Chondrocyte (in vitro differentiated cells): Measurements from ENCODE around the gene TLK1. TPM values are rescaled to one million over a fixed set of nuclear protein-coding genes. Genes with fewer than 3 reads are reported as not detected.

ENCODE experiments used
- DNase-seq: peaks from one replicate; pipeline ENCODE4 v3.0.0; 2021; ENCODE audit warnings: mixed read lengths, low spot score
- H3K27ac Mint-ChIP-seq: one replicate; pipeline ENCODE4 v1.8.0; 2021; ENCODE audit warnings: mild to moderate bottlenecking, moderate library complexity, mixed read lengths; ENCODE audit not compliant: unreplicated experiment
- H3K27me3 Mint-ChIP-seq: 2 replicates; pipeline ENCODE4 v1.8.0; 2021; ENCODE audit warnings: low read depth, mixed read lengths
- H3K36me3 Mint-ChIP-seq: 2 replicates; pipeline ENCODE4 v1.8.0; 2021; ENCODE audit warnings: low read depth, mixed read lengths
- H3K4me1 Mint-ChIP-seq: 2 replicates; pipeline ENCODE4 v1.8.0; 2021; ENCODE audit warnings: low read depth, mild to moderate bottlenecking, mixed read lengths
- H3K4me3 Mint-ChIP-seq: one replicate; pipeline ENCODE4 v1.8.0; 2021; ENCODE audit warnings: mild to moderate bottlenecking, moderate library complexity, mixed read lengths; ENCODE audit not compliant: unreplicated experiment
- H3K9me3 Mint-ChIP-seq: 2 replicates; pipeline ENCODE4 v1.8.0; 2021; ENCODE audit warnings: low read depth, mixed read lengths
- CTCF ChIP-seq: fragments of 200-600 bp; sonication (generic); IDR thresholded peaks from 2 replicates; pipeline ENCODE4 v1.5.0; 2021; ENCODE audit warnings: antibody characterized with exemption, mild to moderate bottlenecking, moderate library complexity
- total RNA-seq: library from RNA; stranded (reverse); gene quantifications from 3 replicates; pipeline ENCODE4 v1.2.1, GENCODE V29; 2021

Gene TLK1
- total RNA-seq, 1 donor from 2014 or later: 64.1 TPM

GRCh38 chr2:170943596-170943995 is 217.1 kb downstream of the TLK1 start:
- H3K27ac Mint-ChIP-seq: no peak overlapping the region
- H3K9me3 Mint-ChIP-seq: no peaks in the 10 kb centered on the region
- no peak for DNase-seq
- no peak overlapping the region for H3K4me3 Mint-ChIP-seq
- no peaks in the 10 kb centered on the region for H3K36me3 Mint-ChIP-seq
- TF ChIP-seq CTCF: no peak
- no peaks in the 10 kb centered on the region for H3K27me3 Mint-ChIP-seq
- peaks cover 52% of the 10 kb centered on the region for H3K4me1 Mint-ChIP-seq

GRCh38 chr2:170943041-170943440 is 217.7 kb downstream of the TLK1 start:
- no peak for TF ChIP-seq CTCF
- H3K27ac Mint-ChIP-seq: no peak overlapping the region
- H3K4me3 Mint-ChIP-seq: no peak overlapping the region
- H3K27me3 Mint-ChIP-seq: no peaks in the 10 kb centered on the region
- no peaks in the 10 kb centered on the region for H3K9me3 Mint-ChIP-seq
- DNase-seq: no peak
- H3K4me1 Mint-ChIP-seq: peaks cover 58% of the 10 kb centered on the region
- H3K36me3 Mint-ChIP-seq: no peaks in the 10 kb centered on the region

GRCh38 chr2:170942615-170943014 is 218.1 kb downstream of the TLK1 start:
- Mint-ChIP-seq H3K27me3 (no peaks in the 10 kb centered on the region), H3K27ac (no peak overlapping the region), H3K9me3 (no peaks in the 10 kb centered on the region), H3K4me3 (no peak overlapping the region), H3K4me1 (peaks cover 61% of the 10 kb centered on the region), H3K36me3 (no peaks in the 10 kb centered on the region)
- no peak for DNase-seq
- no peak for TF ChIP-seq CTCF

Other genes with a start within 250 kb of the TLK1 start
- 117 to 126 TPM (median 125 TPM) in 3 replicates for gene GORASP2, start 231.6 kb downstream of the TLK1 start, total RNA-seq